Liver (tissue), 2 donors: Measurements from ENCODE around the gene AREG.

Experiments
- ATF3 ChIP-seq: IDR thresholded peaks from 2 replicates; pipeline ENCODE4 v1.6.1; 2016; ENCODE audit warnings: antibody characterized with exemption
- RAD21 ChIP-seq, 2 donors: IDR thresholded peaks; 2 replicates each; pipeline ENCODE4 v1.6.1; 2016; ENCODE audit warnings: antibody characterized with exemption in 2 of 2, mild to moderate bottlenecking in 2 of 2
- donor health status: healthy.

GRCh38 chr4:74463123-74463522, 18.2 kb downstream of the AREG start:
- TF ChIP-seq RAD21 (IDR thresholded peaks at IDR 0.05), result no peak
- TF ChIP-seq ATF3, result no peak
